HCT116 (cell line): Measurements from ENCODE around the gene CASZ1. TPM values are rescaled to one million over a fixed set of nuclear protein-coding genes. Genes with fewer than 3 reads are reported as not detected.

Experiments used
- ATAC-seq: fragments of 200-7000 bp; cut with Tn5 transposase; 2 replicates; pipeline ENCODE4 v1.9.1; 2020; ENCODE audit warnings: mild to moderate bottlenecking, moderate library complexity
- BruUV-seq: library from RNA; stranded (reverse); fragments of 400-500 nt; replicated peaks from 2 replicates; lab custom pipeline; 2021; lab: Mats Ljungman, UMichigan
- CTCF ChIA-PET: fragments of 300-600 bp; sonication (Branson Sonifier 250); formaldehyde crosslinking; loops from one replicate; lab custom pipeline; 2021; ENCODE audit warnings: antibody characterized with exemption; lab: Charles Lee
- POLR2A ChIA-PET: fragments of 300-600, 350-600 bp; sonication (Branson Sonifier 250); formaldehyde crosslinking; loops from one replicate; lab custom pipeline; 2021; ENCODE audit warnings: antibody characterized with exemption; lab: Charles Lee
- RAD21 ChIA-PET, 2 experiments: fragments of 300-600 bp; sonication (Branson Sonifier 250); formaldehyde crosslinking; loops; one replicate each; lab custom pipeline; 2023; ENCODE audit warnings: low total read pairs in 2 of 2; ENCODE audit not compliant: uncharacterized antibody in 2 of 2, unreplicated experiment in 2 of 2, low non-redundant PET in 1 of 2; lab: Charles Lee
- DNase-seq: peaks from one replicate; pipeline ENCODE4 v3.0.0-alpha.2; 2010; ENCODE audit warnings: low read depth, low spot score
- H2AFZ ChIP-seq: fragments of 200-600 bp; shearing (Covaris generic), sonication (generic); 2 replicates; pipeline ENCODE4 v1.6.1; 2017; ENCODE audit warnings: low read depth, mixed run types, mixed read lengths, antibody characterized with exemption, low read length; ENCODE audit not compliant: poor library complexity, severe bottlenecking
- H3K27ac ChIP-seq: 2 replicates; pipeline ENCODE4 v1.5.1; 2012; ENCODE audit warnings: low read depth, low read length
- H3K27me3 ChIP-seq: fragments of 200-600 bp; sonication (generic); 2 replicates; pipeline ENCODE4 v1.6.1; 2016; ENCODE audit warnings: mixed run types, low read length, mixed read lengths; ENCODE audit not compliant: insufficient read depth
- H3K36me3 ChIP-seq, 2 experiments: fragments of 200-500 bp in 1 of 2; fragments of 200-600 bp in 1 of 2; sonication (Bioruptor generic) in 1 of 2; sonication (generic) in 1 of 2; 2 replicates each; pipeline versions ENCODE4 v1.5.1 to v1.6.1; 2014 to 2016; ENCODE audit warnings: low read length in 2 of 2, inconsistent platforms in 1 of 2, mixed read lengths in 1 of 2, mixed run types in 1 of 2; ENCODE audit not compliant: insufficient read depth in 2 of 2, control insufficient read depth in 1 of 2
- H3K4me1 ChIP-seq, 2 experiments: fragments of 200-600 bp in 1 of 2; sonication (generic) in 1 of 2; 2 replicates each; pipeline versions ENCODE4 v1.5.1 to v1.6.1; 2012 to 2017; ENCODE audit warnings: low read length in 2 of 2, inconsistent platforms in 1 of 2, mild to moderate bottlenecking in 1 of 2, mixed read lengths in 1 of 2, mixed run types in 1 of 2, moderate library complexity in 1 of 2; ENCODE audit not compliant: insufficient read depth in 2 of 2, control insufficient read depth in 1 of 2
- H3K4me2 ChIP-seq: fragments of 200-600 bp; sonication (generic); 2 replicates; pipeline ENCODE4 v1.6.1; 2017; ENCODE audit warnings: mixed run types, low read length, mixed read lengths
- H3K4me3 ChIP-seq, 2 experiments: fragments of 200-600 bp in 1 of 2; sonication (generic) in 1 of 2; replicated peaks in 1 of 2; 2 replicates each; pipeline ENCODE4 v1.5.1; 2011 to 2016; ENCODE audit warnings: low read length in 2 of 2, control low read depth in 1 of 2, low read depth in 1 of 2, mild to moderate bottlenecking in 1 of 2, mixed read lengths in 1 of 2, mixed run types in 1 of 2
- H3K79me2 ChIP-seq: fragments of 200-600 bp; sonication (generic); 2 replicates; pipeline ENCODE4 v1.6.1; 2017; ENCODE audit warnings: mild to moderate bottlenecking, mixed run types, low read length, moderate library complexity, mixed read lengths; ENCODE audit not compliant: insufficient read depth
- H3K9ac ChIP-seq: fragments of 200-600 bp; sonication (generic); 2 replicates; pipeline ENCODE4 v1.6.1; 2016; ENCODE audit warnings: low read length, mixed read lengths
- H3K9me2 ChIP-seq: fragments of 200-600 bp; sonication (generic), shearing (Covaris generic); 2 replicates; pipeline ENCODE4 v1.6.1; 2017; ENCODE audit warnings: mixed run types, mild to moderate bottlenecking, moderate library complexity; ENCODE audit not compliant: insufficient read depth
- H3K9me3 ChIP-seq, 2 experiments: fragments of 200-500 bp in 1 of 2; fragments of 200-600 bp in 1 of 2; sonication (Bioruptor generic) in 1 of 2; sonication (generic) in 1 of 2; 2 replicates each; pipeline ENCODE4 v1.6.1; 2014 to 2017; ENCODE audit warnings: low read length in 2 of 2, mixed read lengths in 2 of 2, inconsistent platforms in 1 of 2, low read depth in 1 of 2, mild to moderate bottlenecking in 1 of 2, mixed run types in 1 of 2, moderate library complexity in 1 of 2; ENCODE audit not compliant: control insufficient read depth in 1 of 2, insufficient read depth in 1 of 2
- H4K20me1 ChIP-seq: fragments of 200-600 bp; sonication (generic), shearing (Covaris generic); 2 replicates; pipeline ENCODE4 v1.6.1; 2017; ENCODE audit warnings: mixed run types, mild to moderate bottlenecking, moderate library complexity; ENCODE audit not compliant: insufficient read depth
- CEBPB ChIP-seq: IDR thresholded peaks from 2 replicates; pipeline ENCODE4 v1.6.1; 2012; ENCODE audit warnings: low read depth
- EGR1 ChIP-seq: IDR thresholded peaks from 2 replicates; pipeline ENCODE4 v1.6.1; 2012; ENCODE audit warnings: low read depth
- FOSL1 ChIP-seq: IDR thresholded peaks from 2 replicates; pipeline ENCODE4 v1.6.1; 2012; ENCODE audit warnings: low read depth
- SP1 ChIP-seq: IDR thresholded peaks from 2 replicates; pipeline ENCODE4 v1.6.1; 2012; ENCODE audit warnings: low read depth
- TCF7L2 ChIP-seq: IDR thresholded peaks from 2 replicates; pipeline ENCODE4 v1.7.0; 2011; ENCODE audit warnings: borderline replicate concordance, inconsistent platforms; ENCODE audit not compliant: insufficient read depth, insufficient read length; ENCODE audit errors: extremely low read depth
- YY1 ChIP-seq: IDR thresholded peaks from 2 replicates; pipeline ENCODE4 v1.6.1; 2011; ENCODE audit warnings: low read length, low read depth, moderate library complexity, mild to moderate bottlenecking; ENCODE audit not compliant: insufficient replicate concordance; ENCODE audit errors: extremely low read depth
- intact Hi-C: fragments of 100-400 bp; cut with micrococcal nuclease; formaldehyde crosslinking; loops from 2 replicates; pipeline ENCODE4 v1.10.0; 2022
- total RNA-seq: library from RNA; stranded (reverse); gene quantifications from one replicate; pipeline ENCODE4 v1.2.1, GENCODE V29; 2021; ENCODE audit not compliant: unreplicated experiment
- TF ChIP-seq, protein P1 (sequence below): IDR thresholded peaks from 2 replicates; pipeline ENCODE4 v1.6.1; 2012

CASZ1 gene
- total RNA-seq, 1 experiment from 2014 or later, result 7.7 TPM

DNA sequence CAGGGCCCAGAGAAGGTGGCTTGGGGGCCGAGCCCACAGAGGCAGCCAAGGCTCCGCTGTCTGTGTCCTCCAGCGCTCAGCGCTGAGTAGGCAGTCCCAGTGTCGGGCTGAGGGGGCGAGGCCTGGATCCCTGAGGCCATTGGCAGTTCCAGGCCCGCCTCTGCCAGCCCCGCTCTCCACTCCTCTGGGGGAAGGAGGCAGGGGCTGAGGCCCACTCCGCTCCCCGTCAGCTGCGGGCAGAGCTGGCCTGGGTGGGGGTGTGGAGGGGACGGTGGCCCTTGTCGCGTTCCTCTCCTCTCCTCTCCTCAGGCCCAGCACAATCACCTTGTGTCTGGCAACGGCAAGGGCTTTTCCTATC lies 132.8 kb downstream of the CASZ1 start:
- no peak overlapping the region for H3K9ac ChIP-seq
- H3K9me2 ChIP-seq, result no peaks in the 10 kb centered on the region
- H3K9me3 ChIP-seq, result no peaks in the 10 kb centered on the region
- no peaks in the 10 kb centered on the region for H3K4me1 ChIP-seq
- H3K36me3 ChIP-seq, result no peaks in the 10 kb centered on the region
- BruUV-seq, result no TSS peak
- intact Hi-C loops, result no loop called here
- peak; percentile 19; the same call in 1 of the 2 replicates for ATAC-seq
- no peak for TF ChIP-seq FOSL1
- no peak for TF ChIP-seq SP1
- TF ChIP-seq, protein P1, sequence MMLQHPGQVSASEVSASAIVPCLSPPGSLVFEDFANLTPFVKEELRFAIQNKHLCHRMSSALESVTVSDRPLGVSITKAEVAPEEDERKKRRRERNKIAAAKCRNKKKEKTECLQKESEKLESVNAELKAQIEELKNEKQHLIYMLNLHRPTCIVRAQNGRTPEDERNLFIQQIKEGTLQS, result no peak
- TF ChIP-seq EGR1, result no peak
- TF ChIP-seq YY1, result no peak
- POLR2A ChIA-PET, result no interaction called here
- DNase-seq, result no peak
- H3K79me2 ChIP-seq, result no peaks in the 10 kb centered on the region
- CTCF ChIA-PET, result no interaction called here
- no peak overlapping the region for H3K4me3 ChIP-seq
- RAD21 ChIA-PET, result no interaction called here
- no peak overlapping the region for H3K4me2 ChIP-seq
- no peak overlapping the region for H3K27ac ChIP-seq
- H2AFZ ChIP-seq, result no peak overlapping the region
- no peaks in the 10 kb centered on the region for H4K20me1 ChIP-seq
- no peaks in the 10 kb centered on the region for H3K27me3 ChIP-seq

DNA sequence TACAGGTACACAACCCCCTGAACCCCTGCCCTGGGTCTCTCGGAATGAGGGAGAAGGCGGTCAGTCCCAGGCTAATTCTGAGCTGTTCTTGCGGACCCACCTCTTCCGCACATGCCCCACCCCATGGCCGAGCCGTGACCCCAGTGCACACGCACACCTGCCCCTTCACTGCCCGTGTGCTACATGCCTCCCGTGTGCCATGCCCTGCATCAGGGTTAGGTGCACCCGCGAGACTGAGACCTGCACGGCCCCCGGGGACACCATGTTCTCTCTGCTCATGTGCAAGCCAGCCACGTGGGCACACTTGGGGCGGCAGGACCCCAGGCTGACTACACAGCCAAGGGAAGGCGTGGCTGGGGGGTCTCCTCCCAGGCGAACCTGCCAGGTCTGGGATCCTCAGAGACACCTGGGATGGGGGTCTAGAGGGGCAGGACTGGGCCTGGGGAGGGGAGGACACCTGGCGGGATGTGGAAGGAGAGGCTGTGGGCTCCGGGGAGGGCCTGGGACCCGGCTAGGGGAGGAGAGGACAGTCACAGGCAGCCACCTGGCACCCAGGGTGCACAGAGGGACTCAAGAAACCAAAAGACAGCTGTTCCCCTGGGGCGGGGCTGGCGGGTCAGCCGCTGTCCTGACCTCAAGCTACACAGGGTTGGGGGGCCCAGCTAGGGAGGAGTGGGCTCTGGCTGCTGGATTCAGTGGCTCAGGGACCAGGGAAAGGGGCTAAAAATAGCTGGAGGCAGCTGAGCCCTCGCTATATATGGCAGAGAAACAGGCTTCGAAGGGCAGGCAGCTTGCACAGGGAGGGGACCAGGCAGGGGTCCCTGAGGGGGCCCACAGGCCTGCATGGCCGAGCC lies 133.4 kb downstream of the CASZ1 start:
- Histone ChIP-seq H3K4me1 (no peaks in the 10 kb centered on the region), H3K27ac (no peak overlapping the region), H3K27me3 (no peaks in the 10 kb centered on the region), H3K4me2 (no peak overlapping the region), H3K4me3 (no peak overlapping the region), H2AFZ (no peak overlapping the region), H3K9ac (no peak overlapping the region), H3K9me3 (no peaks in the 10 kb centered on the region), H3K79me2 (no peaks in the 10 kb centered on the region), H3K9me2 (no peaks in the 10 kb centered on the region), H4K20me1 (no peaks in the 10 kb centered on the region), H3K36me3 (no peaks in the 10 kb centered on the region)
- ChIA-PET POLR2A (no interaction called here), RAD21 (no interaction called here), CTCF (no interaction called here)
- BruUV-seq, result no TSS peak
- TF ChIP-seq CEBPB, result no peak
- no peak for TF ChIP-seq TCF7L2
- TF ChIP-seq YY1, result no peak
- DNase-seq, result no peak
- intact Hi-C loops, result no loop called here
- no peak for ATAC-seq
